GM19351 (cell line): ENCODE results near the gene PRDX2.
"Not testable (repeated sequence)": the region's sequence is repeated elsewhere in the genome, so short reads cannot be mapped to it uniquely, and the experiment has no call there.

ENCODE experiments used
- ATAC-seq: cut with Tn5 transposase; IDR thresholded peaks from one replicate; pipeline ENCODE4 v1.9.1; 2021; ENCODE audit warnings: mild to moderate bottlenecking, moderate library complexity; ENCODE audit not compliant: unreplicated experiment

Gene PRDX2

GRCh38 chr19:12825254-12826131 is 23.9 kb upstream of the PRDX2 start:
- ATAC-seq, result no peak

DNA sequence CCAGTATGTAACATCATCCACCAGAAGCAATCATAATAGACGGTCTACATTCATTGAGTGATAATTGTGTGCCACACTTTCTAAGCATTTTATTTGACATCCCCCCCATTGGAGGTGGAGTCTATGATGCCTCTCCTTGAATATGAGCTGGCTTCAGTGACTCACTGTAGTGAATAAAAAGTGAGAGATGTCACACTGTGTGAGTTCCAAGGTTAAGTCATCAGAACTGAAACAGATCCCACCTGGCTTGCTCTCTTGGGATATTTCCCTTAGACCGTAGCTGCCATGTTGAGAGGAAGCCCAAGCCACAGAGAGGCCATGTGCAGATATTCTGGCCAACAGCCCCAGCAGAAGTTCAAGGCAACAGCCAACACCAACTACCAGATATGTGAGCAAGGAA is 20.2 kb upstream of the PRDX2 start:
- no peak for ATAC-seq

GRCh38 chr19:12817810-12818209 is 16.2 kb upstream of the PRDX2 start:
- ATAC-seq, result not testable (repeated sequence)

- not testable (repeated sequence) for ATAC-seq
Measured at GRCh38 chr19:12817188-12817587, 15.6 kb upstream of the PRDX2 start.

- ATAC-seq, result no peak
Measured at GRCh38 chr19:12815088-12815487, 13.5 kb upstream of the PRDX2 start.

DNA sequence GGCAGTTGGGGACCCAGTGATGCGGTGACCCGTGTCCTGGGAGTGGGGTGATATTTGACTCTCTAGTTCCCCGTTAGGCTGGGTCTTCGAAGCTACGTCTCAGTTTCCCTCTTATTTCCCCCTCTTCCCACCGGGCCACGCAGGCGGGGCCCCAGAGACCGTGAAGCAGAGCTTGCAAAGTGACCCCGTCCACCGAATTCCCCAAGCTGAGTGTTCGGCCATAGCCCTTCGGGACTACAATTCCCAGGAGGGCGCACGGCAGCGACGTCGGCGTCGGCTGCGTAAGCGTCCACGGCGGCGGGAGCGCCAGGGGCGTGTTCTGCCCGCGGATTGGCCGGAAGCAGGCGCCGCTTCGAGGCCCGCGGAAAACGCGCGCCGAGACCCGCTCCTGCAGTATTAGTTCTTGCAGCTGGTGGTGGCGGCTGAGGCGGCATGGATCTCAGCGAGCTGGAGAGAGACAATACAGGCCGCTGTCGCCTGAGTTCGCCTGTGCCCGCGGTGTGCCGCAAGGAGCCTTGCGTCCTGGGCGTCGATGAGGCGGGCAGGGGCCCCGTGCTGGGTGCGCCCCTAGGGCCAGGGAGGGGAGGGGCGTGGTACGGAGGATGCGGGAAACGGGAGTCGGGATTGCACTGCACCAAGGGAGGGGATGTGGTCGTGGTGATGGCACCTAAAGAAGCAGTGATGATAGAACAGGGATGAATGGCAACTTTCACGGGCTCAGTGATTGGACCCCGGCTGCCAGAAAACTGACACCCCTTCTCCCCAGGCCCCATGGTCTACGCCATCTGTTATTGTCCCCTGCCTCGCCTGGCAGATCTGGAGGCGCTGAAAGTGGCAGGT is 4.9 kb upstream of the PRDX2 start, which contains the start of gene RNASEH2A:
Gene RNASEH2A (plus strand): TSS at position 343 of the 840 bp plus-strand sequence. CDS start 90 bp downstream, at position 433.
- ATAC-seq, result peak; percentile 77

DNA sequence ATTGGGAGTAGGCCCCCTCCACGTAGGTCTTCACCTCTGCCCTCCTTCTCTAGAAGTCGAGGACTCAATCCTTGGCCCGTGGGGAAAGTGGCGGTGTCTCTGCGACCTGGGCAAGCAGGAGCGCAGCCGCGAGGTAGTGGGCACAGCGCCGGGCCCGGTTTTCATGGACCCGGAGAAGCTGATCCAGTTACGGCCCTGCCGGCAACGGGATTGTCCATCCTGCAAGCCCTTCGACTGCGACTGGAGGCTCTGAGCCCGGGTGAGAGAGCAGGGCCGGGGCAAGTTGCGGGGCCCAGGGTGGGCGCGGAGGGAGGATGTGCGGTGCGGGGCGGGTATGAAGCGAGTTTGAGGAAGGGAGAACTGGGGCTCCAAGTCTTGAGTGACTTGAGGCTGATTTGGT is 2.5 kb upstream of the PRDX2 start:
- no peak for ATAC-seq

DNA sequence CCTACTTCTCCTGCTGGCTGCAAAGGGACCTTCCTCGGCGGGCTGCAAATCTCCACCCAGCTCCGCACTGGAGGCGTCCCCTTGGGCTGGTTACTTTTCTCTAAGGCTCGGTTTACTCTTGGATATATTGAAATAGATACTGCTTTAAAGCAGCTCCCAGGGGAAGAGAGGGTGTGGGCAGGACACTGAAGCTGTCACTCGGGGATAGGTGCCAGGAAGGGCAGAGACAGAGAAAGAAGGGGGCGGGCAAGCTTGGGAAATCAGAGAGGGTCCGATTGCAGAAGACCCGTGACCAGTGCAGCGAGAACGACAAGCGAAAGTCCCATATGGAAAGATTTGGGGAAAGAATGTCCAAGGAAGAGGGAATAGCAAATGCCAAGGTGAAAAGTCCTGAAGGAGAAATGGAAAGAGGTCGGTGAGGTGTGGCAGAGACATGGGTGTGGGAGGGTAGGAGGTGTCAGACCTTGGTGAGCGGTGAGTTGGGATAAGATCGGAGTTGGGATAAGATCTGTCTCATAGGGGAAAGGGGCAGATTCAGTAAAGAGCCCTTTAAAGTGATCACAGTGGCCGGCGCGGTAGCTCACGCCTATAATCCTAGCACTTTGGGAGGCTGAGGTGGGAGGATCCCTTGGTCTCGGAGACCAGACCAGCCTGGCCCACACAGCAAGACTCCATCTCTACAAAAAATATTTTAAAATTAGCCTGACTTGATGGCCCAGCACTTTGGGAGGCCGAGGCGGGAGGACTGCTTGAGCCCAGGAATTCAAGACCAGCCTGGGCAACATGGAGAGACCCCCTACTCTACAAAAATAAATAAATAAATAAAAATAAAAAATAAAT is 887 bp upstream of the PRDX2 start:
- ATAC-seq, result no peak

GRCh38 chr19:12800923-12801465 is 606 bp downstream of the PRDX2 start:
- no peak for ATAC-seq

DNA sequence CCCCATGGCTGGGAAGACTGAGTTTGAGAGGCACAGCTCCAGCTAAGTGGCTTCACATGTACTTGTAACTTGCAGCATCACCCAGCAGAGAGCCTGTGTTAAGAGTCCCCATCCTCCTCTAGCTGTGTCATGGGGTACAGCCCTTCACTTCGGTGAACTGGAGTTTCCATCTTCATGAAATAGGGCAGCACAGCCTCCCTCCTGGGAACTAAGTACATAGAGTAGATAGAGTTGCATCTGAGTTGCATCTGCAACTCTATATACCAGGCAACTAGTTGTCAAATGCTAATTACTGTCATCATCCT is 1.2 kb downstream of the PRDX2 start:
- ATAC-seq, result no peak

DNA sequence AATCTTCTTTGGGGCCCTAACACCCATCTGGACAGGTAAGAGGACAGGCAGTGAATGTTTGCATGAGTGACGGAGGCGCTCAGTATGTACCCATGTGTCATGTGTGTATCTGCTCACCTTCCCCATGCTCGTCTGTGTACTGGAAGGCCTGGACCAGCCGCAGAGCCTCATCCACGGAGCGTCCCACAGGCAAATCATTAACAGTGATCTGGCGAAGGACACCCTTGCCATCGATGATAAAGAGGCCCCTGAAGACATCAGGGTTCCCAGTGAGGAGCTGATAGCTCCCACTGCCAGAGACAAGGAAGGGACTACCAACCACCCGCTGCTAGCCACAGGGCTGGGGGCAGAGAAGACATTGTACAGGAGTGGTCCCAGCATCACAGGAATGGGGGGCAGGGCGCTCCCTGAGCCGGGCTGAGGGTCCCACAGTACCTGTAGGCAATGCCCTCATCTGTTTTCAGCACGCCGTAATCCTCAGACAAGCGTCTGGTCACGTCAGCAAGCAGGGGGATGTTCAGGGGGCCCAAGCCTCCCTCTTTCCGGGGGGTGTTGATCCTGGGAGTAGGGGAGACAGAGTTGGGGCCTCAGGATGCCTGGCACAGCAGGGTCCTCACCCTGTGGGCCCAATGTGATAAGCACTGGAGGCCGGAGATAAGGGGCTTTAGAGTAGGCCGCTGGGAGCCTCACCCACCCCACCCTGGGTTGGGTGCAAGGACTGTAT is 1.7 kb downstream of the PRDX2 start:
- ATAC-seq, result no peak

DNA sequence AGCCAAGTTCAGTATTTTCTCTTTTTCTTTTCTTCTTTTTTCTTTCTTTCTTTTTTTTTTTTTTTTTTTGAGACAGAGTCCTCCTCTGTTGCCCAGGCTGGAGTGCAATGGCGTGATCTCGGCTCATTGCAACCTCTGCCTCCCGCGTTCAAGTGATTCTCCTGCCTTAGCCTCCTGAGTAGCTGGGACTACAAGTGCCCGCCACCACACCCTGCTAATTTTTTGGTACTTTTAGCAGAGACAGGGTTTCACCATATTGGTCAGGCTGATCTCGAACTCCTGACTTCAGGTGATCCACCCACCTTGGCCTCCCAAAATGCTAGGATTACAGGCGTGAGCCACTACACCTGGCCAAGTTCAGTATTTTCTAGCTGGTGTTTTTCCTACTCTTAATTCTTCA is 4.0 kb downstream of the PRDX2 start:
- not testable (repeated sequence) for ATAC-seq

- no peak for ATAC-seq
Measured at GRCh38 chr19:12797141-12797587, 4.4 kb downstream of the PRDX2 start.

DNA sequence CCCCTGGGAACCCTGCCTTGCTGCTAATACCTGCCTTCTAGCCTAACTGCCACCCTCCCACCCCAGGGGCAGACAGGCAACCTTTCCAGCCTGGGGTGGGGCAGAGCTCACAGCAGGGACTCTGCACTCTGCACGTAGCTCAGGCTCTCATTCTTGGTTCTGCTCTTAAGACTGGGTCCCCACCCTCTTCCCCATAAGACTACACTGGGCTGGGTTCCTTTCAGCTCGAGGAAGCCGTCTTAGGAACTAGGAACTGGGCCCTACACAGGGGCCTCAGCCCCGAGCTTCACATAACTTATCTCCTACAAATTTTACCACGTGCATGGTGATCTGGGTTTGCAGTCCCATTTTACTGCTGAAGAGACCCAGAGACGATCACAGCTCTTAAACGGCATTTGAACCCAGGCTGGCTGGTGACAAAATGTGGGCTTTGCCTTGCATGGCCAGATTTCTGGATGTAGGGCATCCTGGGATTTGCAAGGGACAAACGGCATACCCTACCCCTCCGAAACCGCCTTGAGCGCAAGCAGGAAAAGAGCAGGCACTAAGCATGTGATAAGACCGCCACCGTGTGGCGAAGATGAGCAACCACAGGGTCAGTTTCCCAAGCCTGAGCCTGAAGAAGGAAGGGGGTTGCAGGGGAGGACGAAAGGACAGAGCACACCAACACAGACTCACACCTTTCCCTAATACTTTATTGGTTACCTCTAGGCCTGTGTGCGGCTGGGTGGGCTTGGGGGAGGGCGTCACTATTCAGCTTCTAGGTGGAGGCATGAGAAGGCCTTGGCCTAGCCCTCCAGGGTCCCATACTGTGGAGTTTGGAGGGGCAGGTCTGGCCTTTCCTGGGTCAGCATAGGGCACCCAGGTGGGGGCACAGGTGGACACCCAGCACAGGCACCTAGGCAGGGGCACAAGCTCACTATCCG is 5.2 kb downstream of the PRDX2 start:
- ATAC-seq, result no peak

- ATAC-seq, result no peak
Measured at GRCh38 chr19:12794971-12795381, 6.6 kb downstream of the PRDX2 start.

GRCh38 chr19:12794196-12794941 is 7.2 kb downstream of the PRDX2 start:
- ATAC-seq, result no peak

DNA sequence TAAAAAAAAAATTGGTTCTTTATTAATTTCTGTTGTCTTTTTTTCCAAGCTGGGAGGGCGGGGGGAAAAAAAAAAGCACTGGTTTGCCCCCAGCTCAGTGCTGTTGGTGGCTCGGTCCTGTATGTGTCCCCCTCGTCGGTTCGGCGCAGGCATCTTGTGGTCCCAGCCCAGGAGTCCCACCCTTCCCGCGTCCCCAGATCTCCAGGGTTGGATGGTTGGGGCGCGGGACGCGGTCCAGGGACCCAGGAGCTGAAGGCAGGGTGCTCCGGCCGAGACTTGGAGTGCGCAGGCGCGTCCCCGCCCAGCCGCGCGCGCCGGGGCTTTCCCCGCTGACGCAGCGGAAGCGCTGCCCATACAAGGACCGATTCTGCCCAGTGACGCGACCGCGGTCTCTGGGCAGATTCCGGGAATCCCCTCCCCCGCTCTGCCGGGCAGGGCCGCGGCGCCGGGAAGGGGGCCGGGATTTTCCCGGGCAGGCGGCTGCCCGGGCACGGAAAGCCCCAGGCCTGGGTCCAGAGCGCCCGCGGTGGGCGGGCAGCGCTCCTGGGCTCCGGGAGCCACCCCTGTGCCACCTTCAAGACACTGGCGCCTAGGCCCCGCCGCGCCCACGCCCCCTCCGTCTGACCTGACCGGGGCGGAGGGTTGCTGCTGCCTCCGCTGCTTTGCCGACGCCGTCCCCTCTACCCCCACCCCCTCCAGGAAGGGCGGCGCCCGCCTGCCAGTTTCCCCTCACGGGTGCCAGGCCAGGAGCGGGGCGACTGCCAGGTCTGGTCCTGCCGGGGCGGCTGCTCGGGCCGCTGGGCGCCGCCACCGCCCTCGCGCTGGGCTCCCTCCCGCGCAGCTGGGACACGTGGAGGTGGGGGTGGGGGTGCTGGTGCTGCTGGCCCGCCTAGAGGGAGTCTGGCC is 8.1 kb downstream of the PRDX2 start:
- ATAC-seq, result peak; percentile 26
